Epithelial cell of esophagus (primary cell): ENCODE measurements around the gene DCUN1D2.

Experiments
- DNase-seq: peaks from one replicate; pipeline ENCODE4 v3.0.0; 2010; ENCODE audit warnings: low read depth
- H3K4me3 ChIP-seq: 2 replicates; pipeline ENCODE4 v1.5.1; 2011; ENCODE audit warnings: mild to moderate bottlenecking, low read length, control low read depth
- TF ChIP-seq, protein P1 (sequence below): IDR thresholded peaks from 2 replicates; pipeline ENCODE4 v1.5.1; 2011; ENCODE audit warnings: low read depth, mild to moderate bottlenecking, low read length, control low read depth, inconsistent platforms; ENCODE audit not compliant: insufficient read depth; ENCODE audit errors: missing control alignments

The DCUN1D2 gene

DNA sequence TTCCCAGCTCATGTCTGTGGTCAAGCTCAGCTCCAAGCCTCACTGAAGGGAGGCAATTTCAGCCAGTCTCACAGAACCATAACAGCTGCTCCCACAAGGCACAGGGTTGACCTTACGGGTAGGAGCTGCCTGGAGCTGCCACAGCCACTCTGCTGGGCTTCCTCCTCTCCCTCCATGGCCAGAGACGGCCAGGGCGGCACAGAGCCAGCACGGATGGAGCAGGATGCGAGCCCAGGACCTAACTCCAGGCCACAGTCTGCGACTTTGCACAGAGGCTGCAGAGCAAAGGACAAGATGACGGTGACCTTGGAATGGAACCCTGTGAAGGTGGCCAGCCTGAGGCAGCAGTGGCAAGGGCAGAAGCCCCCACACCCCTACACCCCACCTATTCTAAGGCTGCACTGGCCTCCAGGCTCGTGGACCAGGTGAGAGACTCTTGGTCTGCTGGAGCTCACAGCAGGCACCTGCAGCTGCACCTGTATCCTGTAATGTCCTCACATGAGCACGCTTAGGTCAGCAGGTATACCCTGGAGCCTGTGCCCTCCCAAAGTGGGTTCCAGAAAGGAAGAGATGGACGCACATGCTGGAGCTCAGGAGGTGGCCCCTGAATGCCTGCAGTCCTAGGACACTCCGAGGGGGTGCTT, 66.9 kb downstream of the DCUN1D2 start:
- DNase-seq = no peak
- TF ChIP-seq, protein P1, sequence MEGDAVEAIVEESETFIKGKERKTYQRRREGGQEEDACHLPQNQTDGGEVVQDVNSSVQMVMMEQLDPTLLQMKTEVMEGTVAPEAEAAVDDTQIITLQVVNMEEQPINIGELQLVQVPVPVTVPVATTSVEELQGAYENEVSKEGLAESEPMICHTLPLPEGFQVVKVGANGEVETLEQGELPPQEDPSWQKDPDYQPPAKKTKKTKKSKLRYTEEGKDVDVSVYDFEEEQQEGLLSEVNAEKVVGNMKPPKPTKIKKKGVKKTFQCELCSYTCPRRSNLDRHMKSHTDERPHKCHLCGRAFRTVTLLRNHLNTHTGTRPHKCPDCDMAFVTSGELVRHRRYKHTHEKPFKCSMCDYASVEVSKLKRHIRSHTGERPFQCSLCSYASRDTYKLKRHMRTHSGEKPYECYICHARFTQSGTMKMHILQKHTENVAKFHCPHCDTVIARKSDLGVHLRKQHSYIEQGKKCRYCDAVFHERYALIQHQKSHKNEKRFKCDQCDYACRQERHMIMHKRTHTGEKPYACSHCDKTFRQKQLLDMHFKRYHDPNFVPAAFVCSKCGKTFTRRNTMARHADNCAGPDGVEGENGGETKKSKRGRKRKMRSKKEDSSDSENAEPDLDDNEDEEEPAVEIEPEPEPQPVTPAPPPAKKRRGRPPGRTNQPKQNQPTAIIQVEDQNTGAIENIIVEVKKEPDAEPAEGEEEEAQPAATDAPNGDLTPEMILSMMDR = no peak
- no peak overlapping the region for H3K4me3 ChIP-seq

DNA sequence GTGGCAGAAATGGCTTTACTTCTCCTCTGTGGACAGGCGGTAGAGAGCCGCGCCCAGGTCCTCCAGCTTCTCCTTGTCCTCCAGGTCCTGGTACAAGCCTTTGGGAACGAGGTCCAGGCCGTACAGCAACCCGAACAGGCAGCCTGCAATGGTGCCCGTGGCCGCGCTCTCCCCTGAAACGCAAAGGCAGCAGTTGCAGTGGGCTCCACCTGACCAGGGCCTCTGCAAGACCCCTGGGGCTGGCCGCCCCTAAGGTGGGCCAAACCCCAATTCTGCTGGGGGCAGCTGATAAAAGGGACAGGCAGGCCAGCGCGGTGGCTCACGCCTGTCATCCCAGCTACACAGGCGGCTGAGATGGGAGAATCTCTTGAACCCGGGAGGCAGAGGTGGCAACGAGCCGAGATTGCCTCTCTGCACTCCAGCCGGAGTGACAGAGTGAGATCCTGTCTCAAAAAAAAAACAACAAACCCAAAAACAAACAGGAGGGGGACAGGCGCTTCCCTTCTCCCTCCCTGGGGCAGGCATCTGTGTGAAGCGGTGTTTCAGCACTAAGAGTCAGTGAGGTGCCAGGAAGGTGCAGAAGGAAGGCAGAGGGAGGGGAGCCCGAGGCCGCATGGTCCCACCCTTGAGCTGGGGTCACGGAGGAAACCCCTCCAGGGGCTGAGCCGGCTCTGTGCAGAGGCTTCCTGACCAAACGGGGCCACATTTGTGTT, 67.5 kb downstream of the DCUN1D2 start:
- DNase-seq = no peak
- no peak overlapping the region for H3K4me3 ChIP-seq
- TF ChIP-seq, protein P1 = no peak

DNA sequence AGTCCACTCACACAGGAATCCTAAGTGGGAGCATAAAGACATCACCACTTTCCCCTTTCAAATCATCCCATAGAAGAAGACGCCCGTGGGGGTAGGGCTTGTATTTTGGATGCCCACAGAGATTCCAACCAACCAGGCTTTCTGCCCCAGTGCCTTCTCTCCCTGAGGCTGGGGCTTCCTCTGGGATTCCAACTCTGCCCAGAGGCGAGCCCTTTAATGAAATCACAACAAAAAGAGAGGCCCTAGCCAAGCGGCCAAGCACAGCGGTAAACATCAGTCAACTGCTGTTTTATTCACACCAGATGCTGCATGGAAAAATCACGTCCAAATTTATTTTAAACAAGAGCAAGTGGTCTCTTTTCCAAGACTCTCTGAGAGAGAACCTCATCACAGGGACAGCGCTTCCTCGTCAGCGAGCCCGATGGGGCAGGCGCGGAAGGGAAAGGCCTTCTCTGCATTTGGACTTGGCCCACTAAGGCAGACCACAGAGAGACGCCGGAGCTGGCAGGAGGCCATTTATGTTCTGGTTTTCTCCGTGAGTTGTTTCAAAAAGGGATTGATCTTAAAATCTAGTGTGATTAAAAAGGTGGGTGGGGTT, 68.7 kb downstream of the DCUN1D2 start:
- TF ChIP-seq, protein P1 = no peak
- no peak for DNase-seq
- H3K4me3 ChIP-seq = no peak overlapping the region

DNA sequence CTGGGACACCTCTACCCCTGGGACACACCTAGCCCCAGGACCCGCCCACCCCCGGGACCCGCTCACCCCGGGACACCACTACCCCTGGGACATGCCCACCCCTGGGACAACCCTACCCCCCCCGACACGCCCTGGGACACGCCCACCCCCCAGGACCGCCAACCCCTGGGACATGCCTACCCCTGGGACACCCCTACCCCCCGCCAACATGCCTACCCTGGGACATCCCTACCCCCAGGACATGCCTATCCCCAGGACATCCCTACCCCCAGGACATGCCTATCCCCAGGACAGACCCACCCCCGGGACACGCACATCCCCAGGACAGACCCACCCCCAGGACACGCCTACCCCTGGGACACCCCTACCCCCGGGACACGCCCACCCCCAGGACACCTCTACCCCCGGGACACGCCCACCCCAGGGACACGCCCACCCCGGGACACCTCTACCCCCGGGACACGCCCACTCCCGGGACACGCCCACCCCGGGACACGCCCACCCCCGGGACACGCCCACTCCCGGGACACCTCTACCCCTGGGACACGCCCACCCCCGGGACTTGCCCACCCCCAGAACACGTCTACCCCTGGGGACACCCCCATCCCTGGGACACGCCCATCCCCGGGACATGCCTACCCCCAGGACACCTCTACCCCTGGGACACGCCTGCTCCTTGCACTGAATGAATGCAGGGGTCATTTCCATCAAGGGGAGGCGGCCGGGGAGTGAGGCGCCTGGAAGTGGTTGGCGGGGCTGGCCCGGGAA, 69.5 kb downstream of the DCUN1D2 start:
- no peak overlapping the region for H3K4me3 ChIP-seq
- TF ChIP-seq, protein P1 = no peak
- no peak for DNase-seq

DNA sequence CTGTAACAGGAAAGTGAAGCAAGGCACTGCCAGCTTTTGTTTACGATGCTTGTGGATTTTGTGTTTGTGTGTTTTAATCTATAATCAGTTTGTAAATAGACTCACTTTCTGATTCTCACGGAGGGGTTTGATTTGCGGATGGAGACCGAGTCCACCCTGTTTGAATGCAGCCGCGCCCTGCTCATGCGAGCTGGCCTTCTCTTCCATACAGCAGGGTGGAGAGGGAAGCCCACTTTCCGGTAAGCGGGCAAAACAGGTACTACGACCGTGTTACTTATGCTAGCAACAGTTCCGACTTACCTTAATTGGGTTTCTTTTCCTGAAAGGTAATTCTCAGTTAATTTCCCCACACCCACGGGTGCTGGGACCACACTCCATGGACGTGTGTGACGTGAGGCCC, 70.3 kb downstream of the DCUN1D2 start:
- TF ChIP-seq, protein P1 = no peak
- H3K4me3 ChIP-seq = no peak overlapping the region
- DNase-seq = no peak

DNA sequence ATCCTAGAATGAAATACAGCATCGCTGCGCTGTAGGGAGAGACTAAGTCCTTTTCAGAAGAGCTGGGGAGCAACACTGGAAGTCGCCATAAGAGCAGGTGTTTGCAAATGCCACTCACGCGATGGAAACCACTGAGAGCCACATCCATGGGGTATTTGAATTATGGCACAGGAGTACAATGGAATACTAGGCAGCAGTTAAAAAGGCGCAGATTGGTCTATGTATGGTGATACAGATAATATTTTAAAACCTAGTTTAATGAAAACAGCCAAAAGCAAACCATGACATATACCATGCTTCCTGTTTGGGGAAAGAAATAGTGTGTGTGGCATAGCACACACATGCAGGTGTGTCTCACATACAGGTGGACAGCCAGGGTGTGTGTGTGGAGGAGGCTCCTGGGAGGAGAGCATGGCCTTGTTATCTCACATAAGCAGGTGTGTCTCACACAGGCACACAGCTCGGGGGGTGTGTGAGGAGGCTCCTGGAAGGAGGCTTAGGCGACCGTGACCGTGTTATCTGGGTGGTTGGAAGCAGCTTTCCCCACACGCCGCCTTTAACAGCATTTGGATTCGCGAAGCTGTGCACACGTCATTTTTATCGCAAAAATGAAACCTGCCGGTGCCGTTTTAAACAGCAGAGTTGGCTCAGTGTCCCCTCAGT, 70.8 kb downstream of the DCUN1D2 start:
- TF ChIP-seq, protein P1 = no peak
- DNase-seq = no peak
- H3K4me3 ChIP-seq = no peak overlapping the region
